ENCODE measurements around the gene CNTNAP5.

CNTNAP5 gene

GRCh38 chr2:124032799-124033198 lies 7.7 kb downstream of the CNTNAP5 start:
- H3K36me3 ChIP-seq (ENCODE audit: control insufficient read depth, insufficient read depth, low read length): no peaks in the 10 kb centered on the region
- WGBS, 2 experiments (ENCODE audit: insufficient coverage in 2 of 2): 58 to 80% methylated on average over 1 to 2 of the region's 3 CpGs
- H3K27ac ChIP-seq (ENCODE audit: low read depth, low read length, severe bottlenecking): no peak overlapping the region
- no peaks in the 10 kb centered on the region for H3K4me1 ChIP-seq (ENCODE audit: control insufficient read depth, insufficient read depth, low read length, poor library complexity, severe bottlenecking)
- H3K4me3 ChIP-seq (ENCODE audit: extremely low read depth, insufficient read depth, low read length, poor library complexity, severe bottlenecking): no peak overlapping the region
- no peaks in the 10 kb centered on the region for H3K9me3 ChIP-seq (ENCODE audit: control insufficient read depth, low read length)

- 79 to 88% methylated on average over 2 of the region's 2 CpGs for WGBS, 2 experiments (ENCODE audit: insufficient coverage in 2 of 2)
- Histone ChIP-seq H3K9me3 (ENCODE audit: control insufficient read depth, low read length) (no peaks in the 10 kb centered on the region), H3K27ac (ENCODE audit: low read depth, low read length, severe bottlenecking) (no peak overlapping the region)
These were observed 9.2 kb downstream of the CNTNAP5 start for GRCh38 chr2:124034265-124034664.

GRCh38 chr2:124035001-124035400 lies 9.9 kb downstream of the CNTNAP5 start:
- H3K36me3 ChIP-seq (ENCODE audit: control insufficient read depth, insufficient read depth, low read length): no peaks in the 10 kb centered on the region

More at GRCh38 chr2:124034265-124034664, 9.2 kb downstream of the CNTNAP5 start:
- Histone ChIP-seq H3K4me1 (ENCODE audit: control insufficient read depth, insufficient read depth, low read length, poor library complexity, severe bottlenecking) (no peaks in the 10 kb centered on the region), H3K4me3 (ENCODE audit: extremely low read depth, insufficient read depth, low read length, poor library complexity, severe bottlenecking) (no peak overlapping the region), H3K36me3 (ENCODE audit: control insufficient read depth, insufficient read depth, low read length) (no peaks in the 10 kb centered on the region)

GRCh38 chr2:124039032-124039431 lies 13.9 kb downstream of the CNTNAP5 start:
- Histone ChIP-seq H3K9me3 (ENCODE audit: control insufficient read depth, low read length) (no peaks in the 10 kb centered on the region), H3K4me1 (ENCODE audit: control insufficient read depth, insufficient read depth, low read length, poor library complexity, severe bottlenecking) (no peaks in the 10 kb centered on the region), H3K4me3 (ENCODE audit: extremely low read depth, insufficient read depth, low read length, poor library complexity, severe bottlenecking) (no peak overlapping the region), H3K36me3 (ENCODE audit: control insufficient read depth, insufficient read depth, low read length) (no peaks in the 10 kb centered on the region), H3K27ac (ENCODE audit: low read depth, low read length, severe bottlenecking) (no peak overlapping the region)
- 78 to 86% methylated on average over 1 of the region's 2 CpGs for WGBS, 2 experiments (ENCODE audit: insufficient coverage in 2 of 2)

More at GRCh38 chr2:124035001-124035400, 9.9 kb downstream of the CNTNAP5 start:
- H3K9me3 ChIP-seq (ENCODE audit: control insufficient read depth, low read length): no peaks in the 10 kb centered on the region
- no peaks in the 10 kb centered on the region for H3K4me1 ChIP-seq (ENCODE audit: control insufficient read depth, insufficient read depth, low read length, poor library complexity, severe bottlenecking)
- 100% methylated on average over 1 of the region's 1 CpG; no CpG with 5 or more reads in 1 of the 2 experiments for WGBS, 2 experiments (ENCODE audit: insufficient coverage in 2 of 2)
- H3K27ac ChIP-seq (ENCODE audit: low read depth, low read length, severe bottlenecking): no peak overlapping the region
- no peak overlapping the region for H3K4me3 ChIP-seq (ENCODE audit: extremely low read depth, insufficient read depth, low read length, poor library complexity, severe bottlenecking)

GRCh38 chr2:124039762-124040291 lies 14.7 kb downstream of the CNTNAP5 start:
- H3K27ac ChIP-seq (ENCODE audit: low read depth, low read length, severe bottlenecking): no peak overlapping the region
- H3K9me3 ChIP-seq (ENCODE audit: control insufficient read depth, low read length): no peaks in the 10 kb centered on the region
- no peaks in the 10 kb centered on the region for H3K36me3 ChIP-seq (ENCODE audit: control insufficient read depth, insufficient read depth, low read length)
- H3K4me3 ChIP-seq (ENCODE audit: extremely low read depth, insufficient read depth, low read length, poor library complexity, severe bottlenecking): no peak overlapping the region
- WGBS, 2 experiments (ENCODE audit: insufficient coverage in 2 of 2): no CpG with 5 or more reads among the region's 4 CpGs
- H3K4me1 ChIP-seq (ENCODE audit: control insufficient read depth, insufficient read depth, low read length, poor library complexity, severe bottlenecking): no peaks in the 10 kb centered on the region

GRCh38 chr2:124045894-124046293 lies 20.8 kb downstream of the CNTNAP5 start:
- H3K4me1 ChIP-seq (ENCODE audit: control insufficient read depth, insufficient read depth, low read length, poor library complexity, severe bottlenecking): no peaks in the 10 kb centered on the region
- H3K9me3 ChIP-seq (ENCODE audit: control insufficient read depth, low read length): no peaks in the 10 kb centered on the region
- WGBS, 2 experiments (ENCODE audit: insufficient coverage in 2 of 2): 73 to 100% methylated on average over 1 of the region's 2 CpGs
- no peaks in the 10 kb centered on the region for H3K36me3 ChIP-seq (ENCODE audit: control insufficient read depth, insufficient read depth, low read length)
- no peak overlapping the region for H3K4me3 ChIP-seq (ENCODE audit: extremely low read depth, insufficient read depth, low read length, poor library complexity, severe bottlenecking)
- H3K27ac ChIP-seq (ENCODE audit: low read depth, low read length, severe bottlenecking): no peak overlapping the region

- H3K27ac ChIP-seq (ENCODE audit: low read depth, low read length, severe bottlenecking): no peak overlapping the region
- no peak overlapping the region for H3K4me3 ChIP-seq (ENCODE audit: extremely low read depth, insufficient read depth, low read length, poor library complexity, severe bottlenecking)
- H3K9me3 ChIP-seq (ENCODE audit: control insufficient read depth, low read length): no peaks in the 10 kb centered on the region
- no peaks in the 10 kb centered on the region for H3K4me1 ChIP-seq (ENCODE audit: control insufficient read depth, insufficient read depth, low read length, poor library complexity, severe bottlenecking)
- WGBS, 2 experiments (ENCODE audit: insufficient coverage in 2 of 2): 42 to 55% methylated on average over 2 of the region's 3 CpGs
- no peaks in the 10 kb centered on the region for H3K36me3 ChIP-seq (ENCODE audit: control insufficient read depth, insufficient read depth, low read length)
These were observed 21.2 kb downstream of the CNTNAP5 start for GRCh38 chr2:124046332-124046731.

GRCh38 chr2:124048102-124048501 lies 23.0 kb downstream of the CNTNAP5 start:
- Histone ChIP-seq H3K4me3 (ENCODE audit: extremely low read depth, insufficient read depth, low read length, poor library complexity, severe bottlenecking) (no peak overlapping the region), H3K4me1 (ENCODE audit: control insufficient read depth, insufficient read depth, low read length, poor library complexity, severe bottlenecking) (no peaks in the 10 kb centered on the region), H3K27ac (ENCODE audit: low read depth, low read length, severe bottlenecking) (no peak overlapping the region), H3K36me3 (ENCODE audit: control insufficient read depth, insufficient read depth, low read length) (no peaks in the 10 kb centered on the region), H3K9me3 (ENCODE audit: control insufficient read depth, low read length) (no peaks in the 10 kb centered on the region)
- no CpG with 5 or more reads among the region's 2 CpGs for WGBS, 2 experiments (ENCODE audit: insufficient coverage in 2 of 2)

GRCh38 chr2:124048664-124049063 lies 23.6 kb downstream of the CNTNAP5 start:
- Histone ChIP-seq H3K27ac (ENCODE audit: low read depth, low read length, severe bottlenecking) (no peak overlapping the region), H3K4me3 (ENCODE audit: extremely low read depth, insufficient read depth, low read length, poor library complexity, severe bottlenecking) (no peak overlapping the region)
- WGBS, 2 experiments (ENCODE audit: insufficient coverage in 2 of 2): 89 to 100% methylated on average over 1 of the region's 2 CpGs

GRCh38 chr2:124049136-124049535 lies 24.0 kb downstream of the CNTNAP5 start:
- Histone ChIP-seq H3K9me3 (ENCODE audit: control insufficient read depth, low read length) (no peaks in the 10 kb centered on the region), H3K27ac (ENCODE audit: low read depth, low read length, severe bottlenecking) (no peak overlapping the region), H3K4me1 (ENCODE audit: control insufficient read depth, insufficient read depth, low read length, poor library complexity, severe bottlenecking) (no peaks in the 10 kb centered on the region), H3K4me3 (ENCODE audit: extremely low read depth, insufficient read depth, low read length, poor library complexity, severe bottlenecking) (no peak overlapping the region), H3K36me3 (ENCODE audit: control insufficient read depth, insufficient read depth, low read length) (no peaks in the 10 kb centered on the region)
- WGBS, 2 experiments (ENCODE audit: insufficient coverage in 2 of 2): 77 to 100% methylated on average over 1 to 4 of the region's 4 CpGs

More at GRCh38 chr2:124048664-124049063, 23.6 kb downstream of the CNTNAP5 start:
- H3K9me3 ChIP-seq (ENCODE audit: control insufficient read depth, low read length): no peaks in the 10 kb centered on the region
- H3K4me1 ChIP-seq (ENCODE audit: control insufficient read depth, insufficient read depth, low read length, poor library complexity, severe bottlenecking): no peaks in the 10 kb centered on the region
- H3K36me3 ChIP-seq (ENCODE audit: control insufficient read depth, insufficient read depth, low read length): no peaks in the 10 kb centered on the region

- Histone ChIP-seq H3K27ac (ENCODE audit: low read depth, low read length, severe bottlenecking) (no peak overlapping the region), H3K36me3 (ENCODE audit: control insufficient read depth, insufficient read depth, low read length) (no peaks in the 10 kb centered on the region), H3K9me3 (ENCODE audit: control insufficient read depth, low read length) (no peaks in the 10 kb centered on the region), H3K4me3 (ENCODE audit: extremely low read depth, insufficient read depth, low read length, poor library complexity, severe bottlenecking) (no peak overlapping the region), H3K4me1 (ENCODE audit: control insufficient read depth, insufficient read depth, low read length, poor library complexity, severe bottlenecking) (no peaks in the 10 kb centered on the region)
- WGBS, 2 experiments (ENCODE audit: insufficient coverage in 2 of 2): 80% methylated on average over 1 of the region's 2 CpGs
These were observed 25.9 kb downstream of the CNTNAP5 start for GRCh38 chr2:124050833-124051497.
